Cardiac septum (tissue), 1 donor: Measurements from ENCODE around the gene FBN3. TPM values are rescaled to one million over a fixed set of nuclear protein-coding genes. Genes with fewer than 3 reads are reported as not detected.
"Not testable (repeated sequence)": the region's sequence is repeated elsewhere in the genome, so short reads cannot be mapped to it uniquely, and the experiment has no call there.

Source experiments
- DNase-seq: peaks from one replicate; pipeline ENCODE4 v3.0.0-alpha.2; 2020; ENCODE audit warnings: low spot score
- intact Hi-C: fragments of 100-400 bp; cut with DNase I; formaldehyde crosslinking; loops from one replicate; pipeline ENCODE4 v1.14.0; 2022
- total RNA-seq: library from RNA; stranded (reverse); fragmentation: NEBNext Ultra II Directional; extraction: Animal tissue kit (Norgen Biotek cat#: 25700); gene quantifications from one replicate; pipeline ENCODE4 v1.2.1, GENCODE V29; 2021
- donor health status: DM: no; HTN: no; CAD: no.

Gene FBN3
- total RNA-seq, 1 donor from 2014 or later: not detected

- intact Hi-C loops: no loop called here
- no peak for DNase-seq
Observed at GRCh38 chr19:8127311-8127710, 22.1 kb downstream of the FBN3 start.

GRCh38 chr19:8126511-8126910 is 22.9 kb downstream of the FBN3 start:
- DNase-seq: no peak
- intact Hi-C loops: no loop called here

- intact Hi-C loops: no loop called here
- no peak for DNase-seq
Observed at GRCh38 chr19:8126008-8126407, 23.4 kb downstream of the FBN3 start.

GRCh38 chr19:8123683-8124082 is 25.7 kb downstream of the FBN3 start:
- intact Hi-C loops: no loop called here
- no peak for DNase-seq

- DNase-seq: no peak
- intact Hi-C loops: no loop called here
Observed at GRCh38 chr19:8120636-8121480, 28.5 kb downstream of the FBN3 start.

GRCh38 chr19:8117991-8118390 is 31.4 kb downstream of the FBN3 start:
- no peak for DNase-seq
- intact Hi-C loops: no loop called here

GRCh38 chr19:8116437-8117293 is 32.7 kb downstream of the FBN3 start:
- intact Hi-C loops: no loop called here
- DNase-seq: no peak

- DNase-seq: no peak
- intact Hi-C loops: no loop called here
Observed at GRCh38 chr19:8115805-8116396, 33.5 kb downstream of the FBN3 start.

GRCh38 chr19:8113017-8113416 is 36.4 kb downstream of the FBN3 start:
- intact Hi-C loops: no loop called here
- no peak for DNase-seq

GRCh38 chr19:8111376-8111775 is 38.0 kb downstream of the FBN3 start:
- no peak for DNase-seq
- intact Hi-C loops: no loop called here

GRCh38 chr19:8110931-8111330 is 38.5 kb downstream of the FBN3 start:
- DNase-seq: no peak
- intact Hi-C loops: no loop called here

- intact Hi-C loops: no loop called here
- DNase-seq: no peak
Observed at GRCh38 chr19:8109890-8110662, 39.3 kb downstream of the FBN3 start.

GRCh38 chr19:8109455-8109854 is 39.9 kb downstream of the FBN3 start:
- intact Hi-C loops: no loop called here
- DNase-seq: no peak

GRCh38 chr19:8108560-8109445 is 40.6 kb downstream of the FBN3 start:
- intact Hi-C loops: no loop called here
- DNase-seq: no peak

GRCh38 chr19:8107301-8107903 is 42.0 kb downstream of the FBN3 start:
- no peak for DNase-seq
- intact Hi-C loops: no loop called here

GRCh38 chr19:8105471-8105870 is 43.9 kb downstream of the FBN3 start:
- intact Hi-C loops: no loop called here
- no peak for DNase-seq

GRCh38 chr19:8101910-8102309 is 47.5 kb downstream of the FBN3 start:
- DNase-seq, intact Hi-C loops: not testable (repeated sequence)

- intact Hi-C loops: no loop called here
- no peak for DNase-seq
Observed at GRCh38 chr19:8101311-8101710, 48.1 kb downstream of the FBN3 start.
